HepG2 (cell line): ENCODE data around the gene TNFAIP8L1. TPM values are rescaled to one million over a fixed set of nuclear protein-coding genes. Genes with fewer than 3 reads are reported as not detected.

Experiments used
- ATAC-seq: fragments of 200-7000 bp; cut with Tn5 transposase; 3 replicates; pipeline ENCODE4 v1.9.1; 2020; ENCODE audit warnings: mild to moderate bottlenecking, moderate library complexity
- BruUV-seq: library from RNA; stranded (reverse); fragments of 400-500 nt; replicated peaks from 2 replicates; lab custom pipeline; 2021; lab: Mats Ljungman, UMichigan
- CTCF ChIA-PET: fragments of 300-600 bp; formaldehyde crosslinking; extraction: SDS; loops from one replicate; lab custom pipeline; 2021; ENCODE audit warnings: low total read pairs, inconsistent platforms, low intra/inter-chr PET ratio; lab: Yijun Ruan, JAX
- POLR2A ChIA-PET: fragments of 350-600 bp; sonication (Branson Sonifier 250); formaldehyde crosslinking; loops from one replicate; lab custom pipeline; 2020; ENCODE audit warnings: antibody characterized with exemption, inconsistent platforms; lab: Yijun Ruan, JAX
- DNase-seq: peaks from one replicate; pipeline ENCODE4 v3.0.0-alpha.2; 2015; ENCODE audit warnings: low spot score
- FAIRE-seq: peaks from 3 replicates; lab custom pipeline; 2011; peaks lifted over from hg19 to GRCh38; lab: Jason Lieb, UNC
- H2AFZ ChIP-seq: one replicate; pipeline ENCODE4 v1.6.1; 2011; ENCODE audit warnings: low read length, inconsistent platforms
- H3K27ac ChIP-seq: fragments of 300-600 bp; 3 replicates; pipeline ENCODE4 v1.8.0; 2011; ENCODE audit warnings: mixed run types, mild to moderate bottlenecking, mixed read lengths, low read length, inconsistent platforms; ENCODE audit not compliant: insufficient read depth; ENCODE audit errors: extremely low read length
- H3K27me3 ChIP-seq, 2 experiments: fragments of 200-600 bp in 1 of 2; 2 replicates in 1 of 2; 3 replicates in 1 of 2; pipeline versions ENCODE4 v1.6.0 to v1.8.0; 2011; ENCODE audit warnings: low read length in 2 of 2, mild to moderate bottlenecking in 2 of 2, moderate library complexity in 2 of 2, inconsistent platforms in 1 of 2; ENCODE audit not compliant: insufficient read depth in 2 of 2, control insufficient read depth in 1 of 2
- H3K36me3 ChIP-seq, 2 experiments: fragments of 200-600 bp in 1 of 2; replicated peaks in 1 of 2; 2 replicates in 1 of 2; 3 replicates in 1 of 2; pipeline versions ENCODE4 v1.5.1 to v1.8.0; 2011; ENCODE audit warnings: low read length in 2 of 2, inconsistent platforms in 1 of 2; ENCODE audit not compliant: insufficient read depth in 2 of 2, control insufficient read depth in 1 of 2
- H3K4me1 ChIP-seq: 2 replicates; pipeline ENCODE4 v1.5.1; 2012; ENCODE audit warnings: low read length, inconsistent platforms; ENCODE audit not compliant: insufficient read depth
- H3K4me2 ChIP-seq: 2 replicates; pipeline ENCODE4 v1.6.0; 2011; ENCODE audit warnings: low read depth, low read length, inconsistent platforms
- H3K4me3 ChIP-seq, 3 experiments: fragments of 200-600 bp in 1 of 3; sonication (generic), shearing (Covaris generic) in 1 of 3; replicated peaks in 1 of 3; 2 replicates each; pipeline ENCODE4 v1.5.1; 2011 to 2016; ENCODE audit warnings: low read length in 3 of 3, inconsistent platforms in 2 of 3, low read depth in 2 of 3, mild to moderate bottlenecking in 2 of 3, control low read depth in 1 of 3, mixed read lengths in 1 of 3; ENCODE audit not compliant: insufficient read depth in 1 of 3
- H3K79me2 ChIP-seq: one replicate; pipeline ENCODE4 v1.6.1; 2011; ENCODE audit warnings: low read length, inconsistent platforms; ENCODE audit not compliant: insufficient read depth
- H3K9ac ChIP-seq: 2 replicates; pipeline ENCODE4 v1.6.0; 2011; ENCODE audit warnings: mild to moderate bottlenecking, low read depth, low read length, inconsistent platforms; ENCODE audit not compliant: insufficient read depth
- H3K9me3 ChIP-seq: 2 replicates; pipeline ENCODE4 v1.5.1; 2012; ENCODE audit warnings: mild to moderate bottlenecking, low read length
- H4K20me1 ChIP-seq: 2 replicates; pipeline ENCODE4 v1.6.0; 2011; ENCODE audit warnings: inconsistent platforms, mild to moderate bottlenecking, low read length, moderate library complexity; ENCODE audit not compliant: insufficient read depth
- FOXM1 ChIP-seq: sonication (generic); formaldehyde crosslinking; IDR thresholded peaks from 2 replicates; pipeline ENCODE4 v1.5.0; 2020; ENCODE audit warnings: missing genetic modification reagents
- HOXA3 ChIP-seq: sonication (generic); formaldehyde crosslinking; IDR thresholded peaks from 2 replicates; pipeline ENCODE4 v1.5.0; 2020; ENCODE audit warnings: missing genetic modification reagents
- LCORL ChIP-seq, 2 experiments: fragments of 450-650 bp in 1 of 2; sonication (generic) in 1 of 2; formaldehyde crosslinking in 1 of 2; IDR thresholded peaks; 2 replicates each; pipeline versions ENCODE4 v1.5.0 to v1.6.1; 2017 to 2020; ENCODE audit warnings: antibody characterized with exemption in 1 of 2, missing genetic modification reagents in 1 of 2
- MAZ ChIP-seq, 2 experiments: sonication (generic) in 1 of 2; formaldehyde crosslinking in 1 of 2; IDR thresholded peaks; 2 replicates each; pipeline versions ENCODE4 v1.5.0 to v1.6.1; 2012 to 2020; ENCODE audit warnings: low read depth in 2 of 2, mild to moderate bottlenecking in 2 of 2, borderline replicate concordance in 1 of 2, improper control_type of control experiment in 1 of 2, low read length in 1 of 2, missing genetic modification reagents in 1 of 2, moderate library complexity in 1 of 2
- ZBTB7A ChIP-seq: sonication (generic); formaldehyde crosslinking; IDR thresholded peaks from 2 replicates; pipeline ENCODE4 v1.8.0; 2022; ENCODE audit warnings: mild to moderate bottlenecking, missing genetic modification reagents
- ZGPAT ChIP-seq: IDR thresholded peaks from 2 replicates; pipeline ENCODE4 v1.6.1; 2016; ENCODE audit warnings: mild to moderate bottlenecking
- ZNF770 ChIP-seq: sonication (generic); formaldehyde crosslinking; IDR thresholded peaks from 2 replicates; pipeline ENCODE4 v1.5.0; 2020; ENCODE audit warnings: mild to moderate bottlenecking, missing genetic modification reagents
- WGBS: methylation state at CpG from one replicate; pipeline ENCODE4 v1.1.6; 2017; ENCODE audit warnings: low lambda C conversion rate; 5-methylcytosine and 5-hydroxymethylcytosine counted together
- in situ Hi-C: cut with HindIII; loops from 2 replicates; pipeline ENCODE4 v1.10.0; 2017; ENCODE audit warnings: low pct_unique_long_range_greater_than_20kb; ENCODE audit not compliant: extremely low pct_ligation_motif_present
- intact Hi-C: fragments of 100-400 bp; cut with micrococcal nuclease; formaldehyde crosslinking; loops from one replicate; pipeline ENCODE4 v1.10.0; 2022; ENCODE audit not compliant: unreplicated experiment
- polyA plus RNA-seq, 8 experiments: library from polyadenylated mRNA; depleted of rRNA in 3 of 8; stranded (reverse) in 7 of 8; unstranded in 1 of 8; fragments of >200 nt; fragmentation: Illumina TruSeq in 4 of 8; extraction: Trizol in 4 of 8; gene quantifications; 2 replicates each; pipeline versions ENCODE4 v1.2.1 to v1.2.3, GENCODE V29; 2011 to 2016; ENCODE audit warnings: low read depth in 4 of 8, missing spikeins in 1 of 8, mixed read lengths in 1 of 8; ENCODE audit not compliant: insufficient read depth in 1 of 8
- total RNA-seq, 5 experiments: library from RNA; depleted of rRNA; stranded (reverse); fragments of >200 nt; fragmentation: Illumina TruSeq; extraction: Trizol; gene quantifications; 2 replicates each; pipeline ENCODE4 v1.2.3, GENCODE V29; 2016; ENCODE audit warnings: low read depth in 1 of 5
- TF ChIP-seq, protein P1 (sequence below): IDR thresholded peaks from 2 replicates; pipeline ENCODE4 v1.6.1; 2016; ENCODE audit warnings: missing compliant biosample characterization, missing genetic modification reagents, borderline replicate concordance
- TF ChIP-seq, protein P2 (sequence below): sonication (generic); formaldehyde crosslinking; conservative IDR thresholded peaks from 2 replicates; pipeline ENCODE4 v1.4.0; 2020; ENCODE audit warnings: mild to moderate bottlenecking, missing genetic modification reagents, moderate library complexity

The TNFAIP8L1 gene
- total and polyA plus RNA-seq, 2 of the 13 experiments (the other 11 are each of a cell fraction or from before 2014, with no cell fraction given), result 13.4 to 21.4 TPM

GRCh38 chr19:4638828-4639530, at the start of gene TNFAIP8L1 (continued):
- TF ChIP-seq FOXM1 (CRISPR knock-in tag), result peak; percentile 95
- TF ChIP-seq, protein P1, sequence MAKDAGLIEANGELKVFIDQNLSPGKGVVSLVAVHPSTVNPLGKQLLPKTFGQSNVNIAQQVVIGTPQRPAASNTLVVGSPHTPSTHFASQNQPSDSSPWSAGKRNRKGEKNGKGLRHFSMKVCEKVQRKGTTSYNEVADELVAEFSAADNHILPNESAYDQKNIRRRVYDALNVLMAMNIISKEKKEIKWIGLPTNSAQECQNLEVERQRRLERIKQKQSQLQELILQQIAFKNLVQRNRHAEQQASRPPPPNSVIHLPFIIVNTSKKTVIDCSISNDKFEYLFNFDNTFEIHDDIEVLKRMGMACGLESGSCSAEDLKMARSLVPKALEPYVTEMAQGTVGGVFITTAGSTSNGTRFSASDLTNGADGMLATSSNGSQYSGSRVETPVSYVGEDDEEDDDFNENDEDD (CRISPR knock-in tag), result 0 out of 2 replicates have a peak, but pooled peaks have one; percentile 2
- no peak; the same call in 1 of the 2 replicates for TF ChIP-seq HOXA3 (CRISPR knock-in tag)

DNA sequence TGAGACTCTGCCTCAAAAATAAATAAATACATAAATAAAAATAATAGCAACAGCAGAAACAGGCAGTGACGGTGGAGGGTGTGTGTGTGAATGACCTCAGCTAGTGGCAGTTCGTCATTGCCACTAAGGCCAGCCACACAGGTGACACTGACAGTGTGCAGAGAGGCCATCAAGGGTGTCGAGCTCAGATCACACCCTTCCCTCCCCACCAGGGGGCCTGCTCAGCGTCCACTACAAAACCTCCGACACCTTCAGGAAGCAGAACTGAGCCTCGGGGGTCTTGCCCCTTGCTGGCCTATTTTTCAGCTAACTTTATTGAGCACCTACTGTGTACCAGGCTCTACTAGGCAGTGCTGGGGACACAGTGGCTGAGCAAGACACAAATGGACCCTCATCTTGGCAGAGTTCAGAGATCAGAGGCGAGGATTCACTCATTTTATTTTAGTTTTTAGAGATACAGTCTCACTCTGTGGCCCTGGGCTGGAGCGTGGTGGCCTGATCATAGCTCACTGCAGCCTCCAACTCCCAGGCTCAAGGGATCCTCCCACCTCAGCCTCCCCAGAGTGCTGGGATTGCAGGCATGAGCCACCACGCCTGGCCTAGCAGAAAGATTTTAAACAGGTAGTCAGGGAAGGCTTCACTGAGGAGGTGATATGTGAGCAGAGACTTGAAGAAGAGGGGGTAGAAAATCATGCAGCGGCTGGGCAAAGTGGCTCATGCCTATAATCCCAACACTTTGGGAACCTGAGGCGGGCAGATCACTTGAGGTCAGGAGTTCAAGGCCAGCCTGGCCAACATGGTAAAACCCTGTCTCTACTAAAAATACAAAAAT, 49.5 kb upstream of the TNFAIP8L1 start:
- H4K20me1 ChIP-seq, result no peaks in the 10 kb centered on the region
- H3K27me3 ChIP-seq, result peaks cover 1 to 7% of the 10 kb centered on the region in 2 experiments; a peak in 2 of 5 replicates
- FAIRE-seq (peak; percentile 87), DNase-seq (peak; percentile 65), ATAC-seq (peak; percentile 87)
- peaks cover 68% of the 10 kb centered on the region for H3K4me1 ChIP-seq
- intact Hi-C loops, result loop anchor here (2.0 to 5.0 kb wide), 2 partner anchors 33 to 47 kb away; no protein-coding TSS in a partner anchor
- WGBS, result 11% methylated on average over 10 of the region's 11 CpGs
- H3K79me2 ChIP-seq, result no peaks in the 10 kb centered on the region
- H3K36me3 ChIP-seq, result no peaks in the 10 kb centered on the region
- no peak overlapping the region for H3K27ac ChIP-seq
- H3K4me3 ChIP-seq, result peak overlapping the region in 1 of 3 experiments; percentile 26; a peak in 2 of 6 replicates
- no TSS peak for BruUV-seq
- CTCF ChIA-PET, result interaction anchor here (1.2 kb wide), 2 partner anchors 44 to 46 kb away, joined by 7 to 9 read pairs; no protein-coding TSS in a partner anchor
- 0 out of 2 replicates have a peak overlapping the region, but pooled peaks have one; percentile 24 for H3K9ac ChIP-seq
- no peaks in the 10 kb centered on the region for H3K9me3 ChIP-seq
- in situ Hi-C loops, result no loop called here
- POLR2A ChIA-PET, result interaction anchor here (0.8 to 1.0 kb wide), 3 partner anchors 12 to 56 kb away, joined by 3 to 4 read pairs (median 3); no protein-coding TSS in a partner anchor
- H2AFZ ChIP-seq, result no peak overlapping the region
- H3K4me2 ChIP-seq, result peak overlapping the region; percentile 71
- TF ChIP-seq LCORL (IDR thresholded peaks at IDR 0.05), result no peak
- TF ChIP-seq LCORL (CRISPR knock-in tag; IDR thresholded peaks at IDR 0.05), result 0 out of 2 replicates have a peak, but pooled peaks have one; percentile 35
- TF ChIP-seq MAZ (IDR thresholded peaks at IDR 0.05; ENCODE audit: borderline replicate concordance, low read depth, low read length), result no peak
- 0 out of 2 replicates have a peak, but pooled peaks have one; percentile 37 for TF ChIP-seq MAZ (CRISPR knock-in tag; IDR thresholded peaks at IDR 0.05; ENCODE audit: low read depth)
- TF ChIP-seq ZNF770 (CRISPR knock-in tag), result peak; percentile 95
- peak; percentile 31; the same call in 1 of the 2 replicates for TF ChIP-seq ZBTB7A
- TF ChIP-seq ZGPAT, result peak; percentile 21; the same call in 1 of the 2 replicates
- TF ChIP-seq, protein P2, sequence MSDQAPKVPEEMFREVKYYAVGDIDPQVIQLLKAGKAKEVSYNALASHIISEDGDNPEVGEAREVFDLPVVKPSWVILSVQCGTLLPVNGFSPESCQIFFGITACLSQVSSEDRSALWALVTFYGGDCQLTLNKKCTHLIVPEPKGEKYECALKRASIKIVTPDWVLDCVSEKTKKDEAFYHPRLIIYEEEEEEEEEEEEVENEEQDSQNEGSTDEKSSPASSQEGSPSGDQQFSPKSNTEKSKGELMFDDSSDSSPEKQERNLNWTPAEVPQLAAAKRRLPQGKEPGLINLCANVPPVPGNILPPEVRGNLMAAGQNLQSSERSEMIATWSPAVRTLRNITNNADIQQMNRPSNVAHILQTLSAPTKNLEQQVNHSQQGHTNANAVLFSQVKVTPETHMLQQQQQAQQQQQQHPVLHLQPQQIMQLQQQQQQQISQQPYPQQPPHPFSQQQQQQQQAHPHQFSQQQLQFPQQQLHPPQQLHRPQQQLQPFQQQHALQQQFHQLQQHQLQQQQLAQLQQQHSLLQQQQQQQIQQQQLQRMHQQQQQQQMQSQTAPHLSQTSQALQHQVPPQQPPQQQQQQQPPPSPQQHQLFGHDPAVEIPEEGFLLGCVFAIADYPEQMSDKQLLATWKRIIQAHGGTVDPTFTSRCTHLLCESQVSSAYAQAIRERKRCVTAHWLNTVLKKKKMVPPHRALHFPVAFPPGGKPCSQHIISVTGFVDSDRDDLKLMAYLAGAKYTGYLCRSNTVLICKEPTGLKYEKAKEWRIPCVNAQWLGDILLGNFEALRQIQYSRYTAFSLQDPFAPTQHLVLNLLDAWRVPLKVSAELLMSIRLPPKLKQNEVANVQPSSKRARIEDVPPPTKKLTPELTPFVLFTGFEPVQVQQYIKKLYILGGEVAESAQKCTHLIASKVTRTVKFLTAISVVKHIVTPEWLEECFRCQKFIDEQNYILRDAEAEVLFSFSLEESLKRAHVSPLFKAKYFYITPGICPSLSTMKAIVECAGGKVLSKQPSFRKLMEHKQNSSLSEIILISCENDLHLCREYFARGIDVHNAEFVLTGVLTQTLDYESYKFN (CRISPR knock-in tag), result no peak
